Renal cortex interstitium (tissue), 11 donors: Measurements from ENCODE around the gene ZNF446. TPM values are rescaled to one million over a fixed set of nuclear protein-coding genes. Genes with fewer than 3 reads are reported as not detected.
A peak's percentile ranks its signal among the peaks of the same experiment; 100 is the strongest.

Source experiments
- DNase-seq, 11 donors: peaks; one replicate each; pipeline ENCODE4 v3.0.0-alpha.2; 2013; ENCODE audit warnings: low read depth in 9 of 11, low spot score in 4 of 11; ENCODE audit errors: extremely low read depth in 1 of 11
- polyA plus RNA-seq, 3 donors: library from polyadenylated mRNA; unstranded; fragments of 120-200 nt; gene quantifications; one replicate each; pipeline ENCODE4 v1.2.1, GENCODE V29; 2013; ENCODE audit not compliant: insufficient read length in 3 of 3

The ZNF446 gene
- polyA plus RNA-seq, 3 donors = 11.7 to 19.5 (median 17.7) TPM

DNA sequence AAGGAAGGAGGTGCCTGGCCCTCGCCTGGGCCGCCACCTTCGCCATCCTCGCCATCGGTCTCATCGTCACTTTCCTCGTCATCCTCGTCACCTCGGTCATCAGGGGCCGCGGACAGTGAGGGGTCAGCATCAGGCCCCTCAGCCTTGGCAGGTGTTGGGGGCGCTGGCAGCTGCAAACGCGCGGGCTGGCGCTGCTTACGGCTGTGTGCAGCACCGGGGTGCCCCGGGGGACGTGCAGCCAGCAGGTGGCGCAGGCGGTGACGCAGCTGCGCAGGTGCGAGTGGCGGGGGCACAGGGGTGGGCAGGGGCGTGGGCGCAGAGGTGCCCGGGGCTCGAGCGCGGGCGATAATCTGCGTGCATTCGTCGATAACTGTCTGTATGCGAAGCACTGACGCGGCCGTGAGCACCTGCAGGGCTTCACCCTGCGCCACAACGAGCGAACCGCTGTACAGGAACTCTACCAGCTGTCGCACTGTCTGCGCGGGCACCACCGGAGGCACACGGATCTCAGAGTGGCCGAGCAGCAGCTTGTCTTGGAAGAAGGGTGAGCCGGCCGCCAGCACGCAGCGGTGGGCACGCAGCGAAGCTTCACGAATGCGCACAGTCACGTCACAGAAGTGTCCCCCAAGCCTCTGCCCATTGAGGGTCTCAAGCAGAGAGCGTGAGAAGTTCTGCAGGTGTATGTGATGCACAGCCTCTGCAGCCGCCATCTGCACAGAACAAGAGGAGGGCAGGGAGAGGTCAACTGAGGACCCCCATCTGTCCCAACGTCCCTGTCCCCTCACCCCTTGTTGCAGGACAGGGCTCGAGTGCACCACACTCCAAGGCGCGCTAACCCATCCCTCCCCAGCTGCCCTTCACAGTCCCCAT is 41.0 kb downstream of the ZNF446 start:
- DNase-seq = no peak

DNA sequence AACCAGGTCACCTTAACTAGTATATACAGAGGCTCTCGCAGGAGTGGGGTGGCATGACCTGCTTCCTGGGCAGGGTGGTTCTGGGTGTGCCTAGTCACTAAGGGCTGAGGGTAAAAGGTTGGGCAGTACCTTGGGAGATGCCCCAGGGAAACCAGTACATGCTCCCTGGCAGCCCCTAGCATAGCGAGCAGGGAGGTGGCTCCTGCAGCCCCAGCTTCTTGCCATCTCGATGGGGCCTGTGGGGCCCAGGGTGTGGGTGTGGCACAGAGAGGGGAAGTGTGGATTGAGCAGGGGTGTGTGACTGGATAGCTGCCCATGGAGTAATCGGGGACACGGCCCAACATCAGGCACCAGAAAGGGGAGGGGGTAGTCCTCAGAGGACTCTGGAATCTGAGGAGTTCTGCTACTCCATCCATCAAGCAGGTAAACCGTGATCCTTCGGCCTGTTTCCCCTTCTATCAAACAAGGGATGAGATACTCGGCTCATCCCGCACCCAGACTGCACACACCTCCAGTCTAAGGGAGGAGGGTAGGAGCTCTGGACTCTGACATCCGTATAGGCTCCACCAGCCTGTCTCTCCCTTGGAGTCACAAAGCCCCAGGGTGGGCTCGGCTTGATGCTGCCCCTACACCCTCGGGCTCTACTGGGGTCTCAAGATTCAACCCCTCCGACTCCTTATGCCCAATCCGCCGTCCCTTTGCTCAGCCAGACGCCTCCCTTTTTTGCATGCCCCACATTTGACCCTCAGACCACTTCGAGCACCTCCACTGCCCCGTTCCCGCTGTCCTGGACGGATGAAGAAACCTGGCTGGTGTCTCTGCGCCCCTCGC is 42.3 kb downstream of the ZNF446 start:
- no peak for DNase-seq

DNA sequence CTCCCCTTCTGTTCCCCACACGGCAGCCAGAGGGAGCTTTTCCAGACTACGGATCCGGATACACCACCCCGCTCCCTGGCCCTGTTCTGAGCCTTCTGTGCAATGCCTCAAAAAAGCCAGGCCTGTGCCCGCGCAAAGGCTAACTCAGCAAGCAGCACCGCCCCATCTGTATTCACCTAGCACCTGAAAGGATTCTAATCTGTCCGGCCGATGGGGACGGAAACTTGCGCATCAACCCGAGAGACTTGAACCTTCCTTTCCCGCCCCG is 42.9 kb downstream of the ZNF446 start:
- peak in 9 of 11 donors; percentile 47 to 70 (median 64) for DNase-seq

DNA sequence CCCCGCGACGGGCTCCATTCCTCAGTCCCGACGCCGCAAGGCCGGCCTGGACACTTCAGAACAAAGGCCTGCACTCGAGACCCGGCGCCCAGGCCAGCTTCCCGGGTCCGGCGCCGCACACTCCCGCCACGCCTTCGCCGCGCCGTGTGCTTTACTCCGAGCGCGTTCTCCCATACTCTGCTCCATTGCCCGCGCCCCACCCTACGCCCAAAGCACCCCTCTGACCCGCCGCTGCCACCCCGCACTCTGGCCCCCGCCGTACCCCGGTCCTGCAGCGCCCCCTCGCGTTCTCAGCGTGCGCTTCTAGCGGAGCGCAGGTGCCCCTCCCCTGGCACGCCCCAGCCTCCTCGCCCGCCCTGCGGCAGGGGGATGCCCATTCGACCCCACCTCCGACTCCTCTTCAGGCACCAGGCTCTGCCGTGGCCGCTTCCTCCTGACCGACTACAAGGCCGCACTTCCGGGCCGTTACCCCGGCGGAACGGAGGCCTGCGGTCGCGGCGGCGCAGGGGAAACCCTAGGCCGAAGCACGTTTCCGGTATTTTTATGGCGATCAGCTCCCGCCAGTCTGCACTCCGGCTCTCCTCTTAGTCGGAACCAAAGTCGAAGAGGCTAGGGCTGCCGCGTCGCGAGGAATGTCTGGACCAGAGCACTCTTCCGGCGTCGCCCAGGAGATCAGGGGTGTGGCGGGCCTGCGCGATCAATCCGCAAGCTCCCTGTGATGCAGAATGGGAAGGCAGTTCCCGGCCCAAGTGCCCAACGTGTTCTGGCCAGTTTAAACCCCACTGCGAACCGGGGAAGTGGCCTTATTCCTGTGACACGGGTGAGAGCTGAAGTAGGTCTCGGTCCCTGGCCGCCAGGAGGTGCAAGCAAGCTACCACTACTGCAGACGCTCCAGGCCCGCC is 43.5 kb downstream of the ZNF446 start, which contains the start of gene ZBTB45:
Gene ZBTB45 (minus strand): TSS at position 456 of the 902 bp plus-strand sequence. CDS start 2,137 bp downstream, outside the sequence.
- DNase-seq = peak; percentile 83 to 95 (median 91)

DNA sequence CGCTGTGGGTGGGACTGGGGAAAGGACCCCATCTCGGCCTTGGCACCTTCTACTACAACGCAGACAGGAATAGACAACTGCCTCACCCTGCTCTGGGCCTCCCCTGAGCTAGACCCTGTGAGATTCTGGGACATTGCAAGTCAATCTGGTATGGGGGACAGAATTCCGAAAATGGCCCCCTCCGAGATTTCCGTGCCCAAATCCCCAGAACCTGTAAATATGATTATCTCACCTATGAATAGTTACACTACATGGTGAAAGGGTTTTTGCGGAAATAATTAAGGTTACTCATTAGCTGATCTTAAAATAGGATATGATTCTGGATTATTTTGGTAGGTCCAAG is 44.1 kb downstream of the ZNF446 start:
- no peak for DNase-seq

DNA sequence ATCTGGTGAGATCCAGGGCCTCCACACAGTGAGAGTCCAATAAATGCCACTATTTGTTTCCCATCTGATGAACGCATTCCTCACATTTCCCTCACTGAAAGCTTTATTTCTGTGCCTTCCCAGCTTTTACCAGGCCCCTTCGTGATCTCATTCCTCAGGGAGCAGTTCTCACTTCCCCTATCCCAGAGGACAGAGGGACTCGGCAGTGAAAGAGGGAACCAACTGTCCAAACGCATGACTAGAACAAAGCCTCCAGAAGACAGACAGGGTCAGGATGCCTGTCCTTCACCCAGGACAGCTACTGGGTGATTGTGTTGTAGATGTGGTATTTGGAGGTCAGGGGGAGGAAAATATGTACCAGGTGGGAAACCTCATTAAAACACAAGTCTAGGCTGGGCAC is 45.5 kb downstream of the ZNF446 start:
- DNase-seq = no peak

DNA sequence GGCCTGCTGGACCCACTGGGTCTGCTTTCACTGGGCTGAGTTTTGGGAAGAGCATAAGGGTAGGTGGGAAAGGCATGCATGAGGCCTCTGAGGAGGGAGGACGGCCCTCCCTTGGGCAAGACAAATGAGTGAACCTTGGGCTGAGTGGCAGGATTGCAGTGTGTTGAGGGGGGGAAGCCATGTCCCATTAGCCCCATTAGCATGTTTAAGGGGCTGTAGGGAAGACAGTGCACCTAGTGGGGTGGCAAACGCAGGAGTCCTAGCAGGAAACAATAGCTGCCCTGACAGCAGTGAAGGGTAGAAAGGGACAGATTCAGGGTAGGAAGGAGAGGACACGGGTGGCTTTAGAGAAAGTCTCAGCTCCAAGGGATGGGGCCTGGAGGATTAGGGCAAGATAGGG is 46.6 kb downstream of the ZNF446 start:
- DNase-seq = no peak

DNA sequence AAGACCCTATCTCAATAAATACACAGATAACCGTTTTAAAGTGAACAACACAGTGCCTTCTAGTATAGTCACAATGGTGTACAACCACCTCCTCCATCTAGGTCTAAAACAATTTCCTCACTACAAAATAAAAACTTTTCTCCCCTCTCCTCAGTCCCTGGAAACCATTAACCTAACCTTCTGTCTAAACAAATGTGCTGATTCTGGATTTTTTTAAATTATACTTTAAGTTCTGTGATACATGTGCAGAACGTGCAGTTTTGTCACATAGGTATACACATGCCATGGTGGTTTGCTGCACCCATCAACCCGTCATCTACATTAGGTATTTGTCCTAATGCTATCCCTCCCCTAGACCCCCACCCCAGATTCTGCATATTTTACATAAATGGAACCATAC is 53.3 kb downstream of the ZNF446 start:
- no peak for DNase-seq

Other genes starting within 250 kb of the ZNF446 start
- gene ZNF544, start 247.4 kb upstream of the ZNF446 start, polyA plus RNA-seq = 10 to 100 TPM; 36.9 to 45.9 (median 38.1) TPM
- 1 to 10 TPM; 7.3 to 8.7 (median 7.6) TPM for gene ZNF8, start 197.4 kb upstream of the ZNF446 start, polyA plus RNA-seq
- gene ERVK3-1, start 171.0 kb upstream of the ZNF446 start, polyA plus RNA-seq = 10 to 100 TPM; 46.6 to 58.0 (median 53.8) TPM
- gene ZSCAN22, start 149.4 kb upstream of the ZNF446 start, polyA plus RNA-seq = 1 to 10 TPM; 3.6 to 3.8 (median 3.6) TPM
- gene A1BG, start 122.9 kb upstream of the ZNF446 start, polyA plus RNA-seq = 1 to 10 TPM in 2 of 3 donors, under 1 TPM in 1; 0.45 to 2.0 (median 1.5) TPM
- gene ZNF497, start 113.6 kb upstream of the ZNF446 start, polyA plus RNA-seq = 1 to 10 TPM; 3.7 to 6.2 (median 5.2) TPM
- gene ZNF837, start 95.3 kb upstream of the ZNF446 start, polyA plus RNA-seq = 1 to 10 TPM; 3.3 to 6.0 (median 4.5) TPM
- 1,000 to 10,000 TPM in 2 of 3 donors, 100 to 1,000 TPM in 1; 862 to 1,069 (median 1,060) TPM for gene RPS5, start 89.1 kb upstream of the ZNF446 start, polyA plus RNA-seq
- not detected for gene RNF225, start 80.7 kb upstream of the ZNF446 start, polyA plus RNA-seq
- 10 to 100 TPM; 13.3 to 15.0 (median 13.3) TPM for gene ZNF584, start 67.7 kb upstream of the ZNF446 start, polyA plus RNA-seq
- gene ZNF132, start 36.2 kb upstream of the ZNF446 start, polyA plus RNA-seq = 10 to 100 TPM; 14.0 to 17.0 (median 14.1) TPM
- gene ZNF324B, start 24.7 kb upstream of the ZNF446 start, polyA plus RNA-seq = 1 to 10 TPM; 5.2 to 7.4 (median 7.3) TPM
- 10 to 100 TPM in 2 of 3 donors, 1 to 10 TPM in 1; 7.3 to 11.5 (median 10.6) TPM for gene ZNF324, start 9.3 kb upstream of the ZNF446 start, polyA plus RNA-seq
- 10 to 100 TPM in 2 of 3 donors, 1 to 10 TPM in 1; 7.8 to 13.4 (median 11.5) TPM for gene SLC27A5, start 35.6 kb downstream of the ZNF446 start, polyA plus RNA-seq
- gene ZBTB45, start 43.5 kb downstream of the ZNF446 start, polyA plus RNA-seq = 10 to 100 TPM in 2 of 3 donors, 1 to 10 TPM in 1; 8.7 to 15.0 (median 14.4) TPM
- gene TRIM28, start 67.7 kb downstream of the ZNF446 start, polyA plus RNA-seq = 100 to 1,000 TPM; 672 to 838 (median 719) TPM
- 100 to 1,000 TPM; 108 to 132 (median 128) TPM for gene CHMP2A, start 78.8 kb downstream of the ZNF446 start, polyA plus RNA-seq
- gene UBE2M, start 82.3 kb downstream of the ZNF446 start, polyA plus RNA-seq = 100 to 1,000 TPM in 1 of 3 donors, 10 to 100 TPM in 2; 87.9 to 107 (median 91.5) TPM
- 10 to 100 TPM; 27.6 to 65.3 (median 34.1) TPM for gene MZF1, start 97.0 kb downstream of the ZNF446 start, polyA plus RNA-seq